Measurements from ENCODE around the gene DBN1. TPM values are rescaled to one million over a fixed set of nuclear protein-coding genes. Genes with fewer than 3 reads are reported as not detected.

Gene DBN1
- total and polyA plus RNA-seq, 5 donors from 2014 or later, result 0.13 to 2.3 TPM; not detected in 3

GRCh38 chr5:177509381-177509951 lies 36.0 kb upstream of the DBN1 start, which contains the start of gene DOK3:
DOK3 (minus strand) TSS chr5:177509826; CDS start chr5:177509540, 286 bp downstream.
- H3K27ac ChIP-seq (ENCODE audit: insufficient read depth, low read length, poor library complexity, severe bottlenecking), result no peak within 1 kb of the TSS

GRCh38 chr5:177508837-177509236 lies 35.4 kb upstream of the DBN1 start:
- H3K27me3 ChIP-seq (ENCODE audit: control insufficient read depth, insufficient read depth, low read length), result no peaks in the 10 kb centered on the region
- H3K9me3 ChIP-seq (ENCODE audit: control insufficient read depth in 2 of 2, low read length in 2 of 2), result no peaks in the 10 kb centered on the region
- peaks cover 20% of the 10 kb centered on the region for H3K36me3 Mint-ChIP-seq
- no peak overlapping the region for H3K4me3 ChIP-seq (ENCODE audit: low read depth, low read length)
- H3K27me3 Mint-ChIP-seq, result no peaks in the 10 kb centered on the region
- H3K27ac ChIP-seq (ENCODE audit: insufficient read depth, low read length, poor library complexity, severe bottlenecking), result no peak overlapping the region
- H3K4me1 Mint-ChIP-seq, result peaks cover 0 to 8% (median 2%) of the 10 kb centered on the region in 4 donors
- no peaks in the 10 kb centered on the region for H3K9me3 Mint-ChIP-seq
- ATAC-seq (ENCODE audit: low read depth in 2 of 2), result no peak
- no peak overlapping the region for H3K27ac Mint-ChIP-seq
- no peak overlapping the region for H3K4me3 Mint-ChIP-seq
- DNase-seq, result no peak
- peaks cover 30% of the 10 kb centered on the region for H3K36me3 ChIP-seq (ENCODE audit: control insufficient read depth, insufficient read depth, low read length)
- H3K4me1 ChIP-seq (ENCODE audit: control insufficient read depth, insufficient read depth, low read length, poor library complexity, severe bottlenecking), result no peaks in the 10 kb centered on the region

More at GRCh38 chr5:177509381-177509951, 36.0 kb upstream of the DBN1 start, which contains the start of gene DOK3:
- no peak for ATAC-seq (ENCODE audit: low read depth in 2 of 2)
- no peak within 1 kb of the TSS for H3K4me3 ChIP-seq (ENCODE audit: low read depth, low read length)
- DNase-seq, result no peak
- H3K9me3 ChIP-seq (ENCODE audit: control insufficient read depth in 2 of 2, low read length in 2 of 2), result no peaks in the 10 kb centered on the region
- no peaks in the 10 kb centered on the region for H3K4me1 ChIP-seq (ENCODE audit: control insufficient read depth, insufficient read depth, low read length, poor library complexity, severe bottlenecking)
- Mint-ChIP-seq H3K36me3 (peaks cover 22% of the 10 kb centered on the region), H3K4me3 (no peak within 1 kb of the TSS), H3K9me3 (no peaks in the 10 kb centered on the region), H3K27ac (peak within 1 kb of the TSS in 1 of 3 donors; percentile 48), H3K27me3 (no peaks in the 10 kb centered on the region), H3K4me1 (peaks cover 0 to 11% (median 3%) of the 10 kb centered on the region in 4 donors)
- no peaks in the 10 kb centered on the region for H3K27me3 ChIP-seq (ENCODE audit: control insufficient read depth, insufficient read depth, low read length)
- H3K36me3 ChIP-seq (ENCODE audit: control insufficient read depth, insufficient read depth, low read length), result peaks cover 35% of the 10 kb centered on the region

- Histone ChIP-seq H3K9me3 (ENCODE audit: control insufficient read depth in 2 of 2, low read length in 2 of 2) (no peaks in the 10 kb centered on the region), H3K27me3 (ENCODE audit: control insufficient read depth, insufficient read depth, low read length) (no peaks in the 10 kb centered on the region), H3K36me3 (ENCODE audit: control insufficient read depth, insufficient read depth, low read length) (peaks cover 23% of the 10 kb centered on the region), H3K27ac (ENCODE audit: insufficient read depth, low read length, poor library complexity, severe bottlenecking) (no peak overlapping the region), H3K4me1 (ENCODE audit: control insufficient read depth, insufficient read depth, low read length, poor library complexity, severe bottlenecking) (no peaks in the 10 kb centered on the region), H3K4me3 (ENCODE audit: low read depth, low read length) (no peak overlapping the region)
- DNase-seq, result no peak
- Mint-ChIP-seq H3K36me3 (peaks cover 19% of the 10 kb centered on the region), H3K27me3 (no peaks in the 10 kb centered on the region), H3K9me3 (no peaks in the 10 kb centered on the region), H3K27ac (no peak overlapping the region), H3K4me3 (no peak overlapping the region), H3K4me1 (peaks cover 0 to 5% (median 0%) of the 10 kb centered on the region in 4 donors)
- no peak for ATAC-seq (ENCODE audit: low read depth in 2 of 2)
These were observed 34.8 kb upstream of the DBN1 start for GRCh38 chr5:177508221-177508611.

DNA sequence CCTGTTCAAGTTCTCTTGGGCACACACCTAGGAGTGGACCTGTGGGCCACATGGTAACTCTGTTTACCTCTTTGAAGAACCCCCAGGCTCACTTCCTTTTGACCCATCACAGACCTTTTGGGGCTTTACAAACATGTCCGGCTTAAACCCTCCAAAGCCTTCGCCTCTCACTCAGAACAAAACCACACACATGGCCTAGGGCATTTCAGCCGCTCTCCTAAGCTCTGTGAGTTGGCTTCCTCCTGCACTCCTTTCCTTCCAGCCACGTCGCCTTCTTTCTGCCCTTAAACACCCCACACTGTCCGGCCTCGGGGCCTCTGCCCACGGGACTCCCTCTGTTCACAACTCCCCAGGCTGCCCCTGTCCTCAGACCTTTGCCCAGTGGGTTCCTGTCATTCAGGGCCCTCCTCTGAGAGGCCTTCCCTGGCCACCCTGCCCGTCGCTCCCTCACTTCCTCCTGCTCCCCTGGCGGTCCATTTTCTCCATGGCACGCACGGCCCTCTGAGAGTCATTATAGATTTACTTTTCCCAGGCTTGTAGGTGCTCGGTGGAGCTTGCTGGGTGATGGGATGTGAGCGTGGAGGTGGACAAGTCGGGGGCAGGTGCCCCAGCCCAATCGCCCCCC lies 34.3 kb upstream of the DBN1 start:
- peaks cover 18% of the 10 kb centered on the region for H3K36me3 ChIP-seq (ENCODE audit: control insufficient read depth, insufficient read depth, low read length)
- H3K27me3 Mint-ChIP-seq, result no peaks in the 10 kb centered on the region
- H3K27me3 ChIP-seq (ENCODE audit: control insufficient read depth, insufficient read depth, low read length), result no peaks in the 10 kb centered on the region
- H3K4me3 Mint-ChIP-seq, result peak overlapping the region in 1 of 4 donors; percentile 10
- peak overlapping the region in 1 of 3 donors; percentile 70 for H3K27ac Mint-ChIP-seq
- no peak overlapping the region for H3K27ac ChIP-seq (ENCODE audit: insufficient read depth, low read length, poor library complexity, severe bottlenecking)
- H3K4me3 ChIP-seq (ENCODE audit: low read depth, low read length), result no peak overlapping the region
- H3K4me1 ChIP-seq (ENCODE audit: control insufficient read depth, insufficient read depth, low read length, poor library complexity, severe bottlenecking), result no peaks in the 10 kb centered on the region
- DNase-seq (no peak), ATAC-seq (ENCODE audit: low read depth in 2 of 2) (no peak)
- peaks cover 16% of the 10 kb centered on the region for H3K36me3 Mint-ChIP-seq
- no peaks in the 10 kb centered on the region for H3K9me3 Mint-ChIP-seq
- H3K9me3 ChIP-seq (ENCODE audit: control insufficient read depth in 2 of 2, low read length in 2 of 2), result no peaks in the 10 kb centered on the region
- peaks cover 0 to 4% (median 0%) of the 10 kb centered on the region in 4 donors for H3K4me1 Mint-ChIP-seq

GRCh38 chr5:177507165-177507564 lies 33.7 kb upstream of the DBN1 start:
- Histone ChIP-seq H3K4me3 (ENCODE audit: low read depth, low read length) (no peak overlapping the region), H3K27me3 (ENCODE audit: control insufficient read depth, insufficient read depth, low read length) (no peaks in the 10 kb centered on the region), H3K27ac (ENCODE audit: insufficient read depth, low read length, poor library complexity, severe bottlenecking) (no peak overlapping the region), H3K4me1 (ENCODE audit: control insufficient read depth, insufficient read depth, low read length, poor library complexity, severe bottlenecking) (no peaks in the 10 kb centered on the region), H3K36me3 (ENCODE audit: control insufficient read depth, insufficient read depth, low read length) (peaks cover 13% of the 10 kb centered on the region), H3K9me3 (ENCODE audit: control insufficient read depth in 2 of 2, low read length in 2 of 2) (no peaks in the 10 kb centered on the region)
- Mint-ChIP-seq H3K36me3 (peaks cover 13% of the 10 kb centered on the region), H3K4me3 (peak overlapping the region in 1 of 4 donors; percentile 10), H3K4me1 (peaks cover 0 to 4% (median 0%) of the 10 kb centered on the region in 4 donors), H3K9me3 (no peaks in the 10 kb centered on the region), H3K27ac (no peak overlapping the region), H3K27me3 (no peaks in the 10 kb centered on the region)
- ATAC-seq (ENCODE audit: low read depth in 2 of 2) (no peak), DNase-seq (no peak)

DNA sequence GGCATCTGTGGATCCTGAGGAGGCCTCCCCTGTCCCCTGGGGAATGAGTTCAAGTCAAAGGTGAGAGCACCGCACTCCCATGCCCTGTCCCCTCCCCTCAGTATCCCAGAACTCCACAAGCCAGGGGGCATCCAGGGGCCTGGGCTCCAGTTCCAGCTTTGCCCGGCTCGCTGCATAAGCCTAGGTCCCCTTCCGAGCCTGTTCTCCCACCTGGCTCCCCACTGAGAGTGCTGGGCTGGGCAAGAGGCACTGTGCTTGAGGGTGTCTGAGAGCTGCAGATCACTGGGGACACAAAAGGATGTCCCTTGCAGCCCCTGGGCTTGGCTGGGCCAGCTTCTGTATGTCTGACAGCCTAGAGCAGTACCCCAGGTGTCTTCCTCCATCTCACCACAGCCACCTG lies 31.6 kb upstream of the DBN1 start:
- H3K9me3 Mint-ChIP-seq, result no peaks in the 10 kb centered on the region
- H3K27me3 Mint-ChIP-seq, result no peaks in the 10 kb centered on the region
- H3K4me3 Mint-ChIP-seq, result peak overlapping the region in 1 of 4 donors; percentile 87
- Histone ChIP-seq H3K27me3 (ENCODE audit: control insufficient read depth, insufficient read depth, low read length) (no peaks in the 10 kb centered on the region), H3K9me3 (ENCODE audit: control insufficient read depth in 2 of 2, low read length in 2 of 2) (no peaks in the 10 kb centered on the region), H3K27ac (ENCODE audit: insufficient read depth, low read length, poor library complexity, severe bottlenecking) (no peak overlapping the region), H3K4me3 (ENCODE audit: low read depth, low read length) (no peak overlapping the region), H3K4me1 (ENCODE audit: control insufficient read depth, insufficient read depth, low read length, poor library complexity, severe bottlenecking) (peaks cover 4% of the 10 kb centered on the region), H3K36me3 (ENCODE audit: control insufficient read depth, insufficient read depth, low read length) (no peaks in the 10 kb centered on the region)
- H3K4me1 Mint-ChIP-seq, result peaks cover 0 to 6% (median 4%) of the 10 kb centered on the region in 4 donors
- H3K36me3 Mint-ChIP-seq, result no peaks in the 10 kb centered on the region
- ATAC-seq (ENCODE audit: low read depth in 2 of 2) (no peak), DNase-seq (no peak)
- H3K27ac Mint-ChIP-seq, result no peak overlapping the region

- Mint-ChIP-seq H3K9me3 (no peaks in the 10 kb centered on the region), H3K4me1 (peaks cover 0 to 8% (median 4%) of the 10 kb centered on the region in 4 donors)
- DNase-seq, result no peak
These were observed 30.9 kb upstream of the DBN1 start for GRCh38 chr5:177504086-177505056.

More at GRCh38 chr5:177504086-177505056, 30.9 kb upstream of the DBN1 start:
- Histone ChIP-seq H3K9me3 (ENCODE audit: control insufficient read depth in 2 of 2, low read length in 2 of 2) (no peaks in the 10 kb centered on the region), H3K4me1 (ENCODE audit: control insufficient read depth, insufficient read depth, low read length, poor library complexity, severe bottlenecking) (peaks cover 4% of the 10 kb centered on the region), H3K27ac (ENCODE audit: insufficient read depth, low read length, poor library complexity, severe bottlenecking) (no peak overlapping the region), H3K27me3 (ENCODE audit: control insufficient read depth, insufficient read depth, low read length) (no peaks in the 10 kb centered on the region), H3K4me3 (ENCODE audit: low read depth, low read length) (no peak overlapping the region), H3K36me3 (ENCODE audit: control insufficient read depth, insufficient read depth, low read length) (no peaks in the 10 kb centered on the region)
- Mint-ChIP-seq H3K36me3 (no peaks in the 10 kb centered on the region), H3K27ac (no peak overlapping the region), H3K4me3 (peak overlapping the region in 1 of 4 donors; percentile 87), H3K27me3 (no peaks in the 10 kb centered on the region)
- ATAC-seq (ENCODE audit: low read depth in 2 of 2), result no peak

All from CD4-positive, CD25-positive, alpha-beta regulatory T cell (primary cell).